GM23338 (cell line): Measurements from ENCODE around the gene KDM4B. TPM values are rescaled to one million over a fixed set of nuclear protein-coding genes. Genes with fewer than 3 reads are reported as not detected.

ENCODE experiments used
- ATAC-seq: fragments of 200-7000 bp; cut with Tn5 transposase; 3 replicates; pipeline ENCODE4 v1.9.1; 2020
- DNase-seq: peaks from one replicate; pipeline ENCODE4 v3.0.0-alpha.2; 2015; ENCODE audit warnings: low spot score
- H2AFZ ChIP-seq: fragments of 200-600 bp; sonication (generic); 2 replicates; pipeline ENCODE4 v1.8.0; 2016; ENCODE audit warnings: antibody characterized with exemption, mild to moderate bottlenecking, moderate library complexity
- H3F3A ChIP-seq: fragments of 200-600 bp; sonication (generic); replicated peaks from 2 replicates; pipeline ENCODE4 v1.8.0; 2017; ENCODE audit warnings: antibody characterized with exemption, mixed run types, low read depth
- H3K27ac ChIP-seq: fragments of 200-600 bp; sonication (generic); 2 replicates; pipeline ENCODE4 v1.6.1; 2016; ENCODE audit warnings: low read depth
- H3K27me3 ChIP-seq: fragments of 200-600 bp; sonication (generic); 2 replicates; pipeline ENCODE4 v1.8.0; 2016; ENCODE audit warnings: mild to moderate bottlenecking, mixed run types, moderate library complexity; ENCODE audit not compliant: insufficient read depth
- H3K36me3 ChIP-seq: fragments of 200-600 bp; sonication (generic); 2 replicates; pipeline ENCODE4 v1.8.0; 2016; ENCODE audit warnings: mild to moderate bottlenecking; ENCODE audit not compliant: insufficient read depth
- H3K4me1 ChIP-seq: fragments of 200-600 bp; sonication (generic); 2 replicates; pipeline ENCODE4 v1.8.0; 2016; ENCODE audit warnings: mild to moderate bottlenecking, moderate library complexity; ENCODE audit not compliant: insufficient read depth
- H3K4me2 ChIP-seq: fragments of 200-600 bp; sonication (generic); 2 replicates; pipeline ENCODE4 v1.7.1; 2017; ENCODE audit warnings: mixed run types
- H3K4me3 ChIP-seq: fragments of 200-600 bp; sonication (generic); 2 replicates; pipeline ENCODE4 v1.6.1; 2016; ENCODE audit warnings: mixed run types
- H3K79me2 ChIP-seq: fragments of 200-600 bp; sonication (generic); replicated peaks from 2 replicates; pipeline ENCODE4 v1.8.0; 2017; ENCODE audit warnings: mild to moderate bottlenecking; ENCODE audit not compliant: insufficient read depth
- H3K9me2 ChIP-seq: fragments of 200-600 bp; sonication (generic); 2 replicates; pipeline ENCODE4 v1.8.0; 2017; ENCODE audit not compliant: insufficient read depth
- H4K20me1 ChIP-seq: fragments of 200-600 bp; sonication (generic); replicated peaks from 2 replicates; pipeline ENCODE4 v1.8.0; 2017; ENCODE audit warnings: mild to moderate bottlenecking; ENCODE audit not compliant: insufficient read depth
- H3K27ac Mint-ChIP-seq: 2 replicates; pipeline ENCODE4 v1.8.0; 2020; ENCODE audit warnings: inconsistent platforms, mild to moderate bottlenecking, moderate library complexity, mixed read lengths
- H3K27me3 Mint-ChIP-seq: 3 replicates; pipeline ENCODE4 v1.8.0; 2022; ENCODE audit warnings: low read depth, mild to moderate bottlenecking, moderate library complexity, mixed read lengths, inconsistent platforms; ENCODE audit not compliant: insufficient read depth, poor library complexity
- H3K36me3 Mint-ChIP-seq: 3 replicates; pipeline ENCODE4 v1.8.0; 2021; ENCODE audit warnings: low read depth, mild to moderate bottlenecking, inconsistent platforms, moderate library complexity, mixed read lengths
- H3K4me1 Mint-ChIP-seq: 3 replicates; pipeline ENCODE4 v1.8.0; 2020; ENCODE audit warnings: mild to moderate bottlenecking, inconsistent platforms, mixed read lengths
- H3K4me3 Mint-ChIP-seq: 3 replicates; pipeline ENCODE4 v1.8.0; 2021; ENCODE audit warnings: moderate library complexity, mild to moderate bottlenecking, inconsistent platforms, mixed read lengths
- H3K9me3 Mint-ChIP-seq: 3 replicates; pipeline ENCODE4 v1.8.0; 2020; ENCODE audit warnings: moderate library complexity, mild to moderate bottlenecking, inconsistent platforms, mixed read lengths
- EZH2 ChIP-seq: fragments of 200-600 bp; sonication (generic); IDR thresholded peaks from one replicate; pipeline ENCODE4 v1.8.0; 2017; ENCODE audit warnings: antibody characterized with exemption, mild to moderate bottlenecking, low read depth; ENCODE audit not compliant: unreplicated experiment
- NANOG ChIP-seq: IDR thresholded peaks from 2 replicates; pipeline ENCODE4 v1.6.1; 2016; ENCODE audit warnings: antibody characterized with exemption, borderline replicate concordance
- POLR2AphosphoS5 ChIP-seq: IDR thresholded peaks from 2 replicates; pipeline ENCODE4 v1.6.1; 2016; ENCODE audit warnings: antibody characterized with exemption, low read depth
- STAT1 ChIP-seq: IDR thresholded peaks from one replicate; pipeline ENCODE4 v1.6.1; 2016; ENCODE audit warnings: antibody characterized with exemption; ENCODE audit not compliant: unreplicated experiment
- ZNF114 ChIP-seq: fragments of 250-450 bp; sonication (Bioruptor Pico); IDR thresholded peaks from 2 replicates; pipeline ENCODE4 v1.5.0; 2020; ENCODE audit warnings: mild to moderate bottlenecking, moderate library complexity
- polyA plus RNA-seq: library from polyadenylated mRNA; unstranded; fragments of >200 nt; fragmentation: Nextera tagmentation; extraction: Ambion mirVana; gene quantifications from 2 replicates; pipeline ENCODE4 v1.2.1, GENCODE V29; 2016
- total RNA-seq: library from RNA; depleted of rRNA; stranded (reverse); fragments of >200 nt; shearing (Covaris generic); gene quantifications from 2 replicates; pipeline ENCODE4 v1.2.3, GENCODE V29; 2014
- TF ChIP-seq, protein P1 (sequence below): fragments of 250-450 bp; sonication (Bioruptor Pico); IDR thresholded peaks from 2 replicates; pipeline ENCODE4 v1.5.0; 2020; ENCODE audit warnings: mild to moderate bottlenecking, moderate library complexity
- TF ChIP-seq, protein P2 (sequence below): IDR thresholded peaks from 2 replicates; pipeline ENCODE4 v1.6.1; 2016; ENCODE audit warnings: antibody characterized with exemption

KDM4B gene
- total and polyA plus RNA-seq, 2 experiments from 2014 or later: 9.1 to 27.6 TPM

DNA sequence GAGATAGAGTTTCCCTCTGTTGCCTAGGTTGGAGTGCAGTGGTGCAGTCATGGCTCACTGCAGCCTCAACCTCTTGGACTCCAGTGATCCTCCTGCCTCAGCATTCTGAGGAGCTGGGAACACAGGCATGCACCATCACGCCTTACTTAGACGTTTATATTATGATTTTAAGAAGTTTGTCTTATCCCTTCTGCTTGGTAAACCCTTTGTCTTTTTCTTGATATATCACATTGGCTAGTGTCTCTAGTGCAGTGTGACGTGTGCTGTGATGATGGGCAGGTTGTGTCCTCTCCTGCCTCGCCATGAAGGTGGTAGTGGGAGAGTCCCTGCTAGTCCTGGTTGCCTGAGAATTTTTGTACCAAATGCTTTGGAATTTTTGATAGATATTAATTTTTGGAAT is 93.9 kb downstream of the KDM4B start:
- H3F3A ChIP-seq: no peaks in the 10 kb centered on the region
- no peak overlapping the region for H3K4me2 ChIP-seq
- H3K27ac Mint-ChIP-seq: no peak overlapping the region
- no peak for DNase-seq
- H3K4me1 ChIP-seq: no peaks in the 10 kb centered on the region
- peaks cover 3% of the 10 kb centered on the region for H3K27me3 Mint-ChIP-seq
- H3K9me2 ChIP-seq: no peaks in the 10 kb centered on the region
- no peaks in the 10 kb centered on the region for H3K27me3 ChIP-seq
- no peak overlapping the region for H3K4me3 ChIP-seq
- H3K9me3 Mint-ChIP-seq: peaks cover 11% of the 10 kb centered on the region
- no peaks in the 10 kb centered on the region; the same call in none of the 2 replicates for H4K20me1 ChIP-seq
- no peak overlapping the region for H2AFZ ChIP-seq
- no peak for ATAC-seq
- H3K79me2 ChIP-seq: no peaks in the 10 kb centered on the region
- H3K4me3 Mint-ChIP-seq: no peak overlapping the region
- H3K36me3 ChIP-seq: 0 out of 2 replicates have a peak, but pooled peaks cover 6% of the 10 kb centered on the region
- H3K4me1 Mint-ChIP-seq: 0 out of 3 replicates have a peak, but pooled peaks cover 3% of the 10 kb centered on the region
- H3K36me3 Mint-ChIP-seq: peaks cover 27% of the 10 kb centered on the region
- no peak for TF ChIP-seq NANOG
- no peak for TF ChIP-seq EZH2
- no peak for TF ChIP-seq STAT1
- TF ChIP-seq, protein P1, sequence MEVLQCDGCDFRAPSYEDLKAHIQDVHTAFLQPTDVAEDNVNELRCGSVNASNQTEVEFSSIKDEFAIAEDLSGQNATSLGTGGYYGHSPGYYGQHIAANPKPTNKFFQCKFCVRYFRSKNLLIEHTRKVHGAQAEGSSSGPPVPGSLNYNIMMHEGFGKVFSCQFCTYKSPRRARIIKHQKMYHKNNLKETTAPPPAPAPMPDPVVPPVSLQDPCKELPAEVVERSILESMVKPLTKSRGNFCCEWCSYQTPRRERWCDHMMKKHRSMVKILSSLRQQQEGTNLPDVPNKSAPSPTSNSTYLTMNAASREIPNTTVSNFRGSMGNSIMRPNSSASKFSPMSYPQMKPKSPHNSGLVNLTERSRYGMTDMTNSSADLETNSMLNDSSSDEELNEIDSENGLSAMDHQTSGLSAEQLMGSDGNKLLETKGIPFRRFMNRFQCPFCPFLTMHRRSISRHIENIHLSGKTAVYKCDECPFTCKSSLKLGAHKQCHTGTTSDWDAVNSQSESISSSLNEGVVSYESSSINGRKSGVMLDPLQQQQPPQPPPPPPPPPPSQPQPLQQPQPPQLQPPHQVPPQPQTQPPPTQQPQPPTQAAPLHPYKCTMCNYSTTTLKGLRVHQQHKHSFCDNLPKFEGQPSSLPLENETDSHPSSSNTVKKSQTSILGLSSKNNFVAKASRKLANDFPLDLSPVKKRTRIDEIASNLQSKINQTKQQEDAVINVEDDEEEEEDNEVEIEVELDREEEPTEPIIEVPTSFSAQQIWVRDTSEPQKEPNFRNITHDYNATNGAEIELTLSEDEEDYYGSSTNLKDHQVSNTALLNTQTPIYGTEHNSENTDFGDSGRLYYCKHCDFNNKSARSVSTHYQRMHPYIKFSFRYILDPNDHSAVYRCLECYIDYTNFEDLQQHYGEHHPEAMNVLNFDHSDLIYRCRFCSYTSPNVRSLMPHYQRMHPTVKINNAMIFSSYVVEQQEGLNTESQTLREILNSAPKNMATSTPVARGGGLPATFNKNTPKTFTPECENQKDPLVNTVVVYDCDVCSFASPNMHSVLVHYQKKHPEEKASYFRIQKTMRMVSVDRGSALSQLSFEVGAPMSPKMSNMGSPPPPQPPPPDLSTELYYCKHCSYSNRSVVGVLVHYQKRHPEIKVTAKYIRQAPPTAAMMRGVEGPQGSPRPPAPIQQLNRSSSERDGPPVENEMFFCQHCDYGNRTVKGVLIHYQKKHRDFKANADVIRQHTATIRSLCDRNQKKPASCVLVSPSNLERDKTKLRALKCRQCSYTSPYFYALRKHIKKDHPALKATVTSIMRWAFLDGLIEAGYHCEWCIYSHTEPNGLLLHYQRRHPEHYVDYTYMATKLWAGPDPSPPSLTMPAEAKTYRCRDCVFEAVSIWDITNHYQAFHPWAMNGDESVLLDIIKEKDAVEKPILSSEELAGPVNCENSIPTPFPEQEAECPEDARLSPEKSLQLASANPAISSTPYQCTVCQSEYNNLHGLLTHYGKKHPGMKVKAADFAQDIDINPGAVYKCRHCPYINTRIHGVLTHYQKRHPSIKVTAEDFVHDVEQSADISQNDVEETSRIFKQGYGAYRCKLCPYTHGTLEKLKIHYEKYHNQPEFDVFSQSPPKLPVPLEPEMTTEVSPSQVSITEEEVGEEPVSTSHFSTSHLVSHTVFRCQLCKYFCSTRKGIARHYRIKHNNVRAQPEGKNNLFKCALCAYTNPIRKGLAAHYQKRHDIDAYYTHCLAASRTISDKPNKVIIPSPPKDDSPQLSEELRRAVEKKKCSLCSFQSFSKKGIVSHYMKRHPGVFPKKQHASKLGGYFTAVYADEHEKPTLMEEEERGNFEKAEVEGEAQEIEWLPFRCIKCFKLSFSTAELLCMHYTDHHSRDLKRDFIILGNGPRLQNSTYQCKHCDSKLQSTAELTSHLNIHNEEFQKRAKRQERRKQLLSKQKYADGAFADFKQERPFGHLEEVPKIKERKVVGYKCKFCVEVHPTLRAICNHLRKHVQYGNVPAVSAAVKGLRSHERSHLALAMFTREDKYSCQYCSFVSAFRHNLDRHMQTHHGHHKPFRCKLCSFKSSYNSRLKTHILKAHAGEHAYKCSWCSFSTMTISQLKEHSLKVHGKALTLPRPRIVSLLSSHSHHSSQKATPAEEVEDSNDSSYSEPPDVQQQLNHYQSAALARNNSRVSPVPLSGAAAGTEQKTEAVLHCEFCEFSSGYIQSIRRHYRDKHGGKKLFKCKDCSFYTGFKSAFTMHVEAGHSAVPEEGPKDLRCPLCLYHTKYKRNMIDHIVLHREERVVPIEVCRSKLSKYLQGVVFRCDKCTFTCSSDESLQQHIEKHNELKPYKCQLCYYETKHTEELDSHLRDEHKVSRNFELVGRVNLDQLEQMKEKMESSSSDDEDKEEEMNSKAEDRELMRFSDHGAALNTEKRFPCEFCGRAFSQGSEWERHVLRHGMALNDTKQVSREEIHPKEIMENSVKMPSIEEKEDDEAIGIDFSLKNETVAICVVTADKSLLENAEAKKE: no peak
- TF ChIP-seq ZNF114 (CRISPR knock-in tag): no peak
- TF ChIP-seq, protein P2, sequence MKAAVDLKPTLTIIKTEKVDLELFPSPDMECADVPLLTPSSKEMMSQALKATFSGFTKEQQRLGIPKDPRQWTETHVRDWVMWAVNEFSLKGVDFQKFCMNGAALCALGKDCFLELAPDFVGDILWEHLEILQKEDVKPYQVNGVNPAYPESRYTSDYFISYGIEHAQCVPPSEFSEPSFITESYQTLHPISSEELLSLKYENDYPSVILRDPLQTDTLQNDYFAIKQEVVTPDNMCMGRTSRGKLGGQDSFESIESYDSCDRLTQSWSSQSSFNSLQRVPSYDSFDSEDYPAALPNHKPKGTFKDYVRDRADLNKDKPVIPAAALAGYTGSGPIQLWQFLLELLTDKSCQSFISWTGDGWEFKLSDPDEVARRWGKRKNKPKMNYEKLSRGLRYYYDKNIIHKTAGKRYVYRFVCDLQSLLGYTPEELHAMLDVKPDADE: no peak
- TF ChIP-seq POLR2AphosphoS5: no peak
- no peak overlapping the region for H3K27ac ChIP-seq
